Activated CD8-positive, alpha-beta memory T cell treated with anti-CD3 and anti-CD28 coated beads, Interleukin-2, amount 50 U/mL, for 48 hours (primary cell): ENCODE results near the gene CTIF.

Experiments used
- DNase-seq: peaks from one replicate; pipeline ENCODE4 v3.0.0-alpha.2; 2020

Gene CTIF

GRCh38 chr18:48896326-48896874 lies 357.6 kb downstream of the CTIF start:
- DNase-seq = no peak

- DNase-seq = no peak
Measured at GRCh38 chr18:48896875-48897511, 358.2 kb downstream of the CTIF start.

DNA sequence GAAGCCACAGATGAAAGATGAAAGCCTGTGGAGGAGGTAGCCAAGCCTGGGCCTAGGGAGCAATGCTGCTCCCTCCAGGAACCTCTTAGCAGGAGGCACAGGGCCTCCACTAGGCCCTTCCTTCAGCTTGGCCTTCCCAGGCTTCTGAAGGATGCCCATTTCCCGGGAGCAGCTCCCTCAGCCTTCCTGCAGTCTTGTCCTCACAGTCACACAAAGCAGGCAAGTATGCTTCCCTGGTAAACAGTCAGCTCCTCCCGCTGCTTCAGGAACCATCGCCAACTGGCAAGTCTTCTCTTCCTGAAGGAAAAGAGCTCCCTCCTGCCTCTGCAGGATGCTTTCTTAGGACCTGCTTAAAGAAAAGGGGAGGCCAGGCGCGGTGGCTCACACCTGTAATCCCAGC lies 358.7 kb downstream of the CTIF start:
- no peak for DNase-seq

- DNase-seq = no peak
Measured at GRCh38 chr18:48898521-48898920, 359.7 kb downstream of the CTIF start.

DNA sequence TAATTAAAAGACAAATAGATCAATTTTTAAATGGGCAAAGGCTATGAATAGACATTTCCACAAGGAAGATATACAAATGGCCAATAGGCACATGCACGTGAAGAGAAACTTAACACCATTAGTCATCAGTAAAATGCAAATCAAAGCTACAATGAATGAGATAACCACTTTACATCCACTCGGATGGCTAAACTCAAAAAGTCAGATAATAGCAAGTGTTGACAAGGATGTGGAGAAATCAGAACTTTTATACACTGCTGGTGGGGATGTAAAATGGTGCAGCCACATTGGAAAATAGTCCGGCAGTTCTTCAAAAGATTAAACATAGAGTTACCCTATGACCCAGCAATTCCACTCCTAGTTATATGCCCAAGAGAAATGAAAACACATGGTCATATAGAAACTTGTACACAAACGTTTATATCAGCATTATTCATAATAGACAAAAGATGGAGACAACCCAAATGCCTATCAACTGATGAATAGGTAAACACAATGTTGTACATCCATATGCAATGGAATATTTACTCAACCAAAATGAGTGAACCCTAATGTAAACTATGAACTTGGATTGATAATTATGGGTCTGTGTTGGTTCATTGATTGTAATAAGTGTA lies 360.8 kb downstream of the CTIF start:
- DNase-seq = no peak

DNA sequence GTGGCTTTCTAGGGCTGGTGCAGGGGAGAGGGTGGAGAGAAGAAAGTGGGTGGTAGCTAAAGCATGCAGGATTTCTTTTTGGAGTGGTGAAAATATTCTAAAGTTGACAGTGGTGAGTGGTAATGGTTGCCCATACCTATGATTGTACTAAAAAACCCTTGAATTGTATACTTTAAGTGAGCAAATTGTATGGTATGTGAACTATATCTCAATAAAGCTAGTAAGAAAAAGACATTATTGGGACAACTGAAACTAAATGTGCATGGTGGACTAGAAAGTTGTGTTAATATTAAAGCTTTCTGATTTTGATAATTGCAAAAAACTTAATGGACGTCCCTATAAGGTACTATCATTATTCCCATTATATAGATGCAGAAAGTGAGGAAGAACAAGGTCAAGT lies 361.6 kb downstream of the CTIF start:
- DNase-seq = no peak

DNA sequence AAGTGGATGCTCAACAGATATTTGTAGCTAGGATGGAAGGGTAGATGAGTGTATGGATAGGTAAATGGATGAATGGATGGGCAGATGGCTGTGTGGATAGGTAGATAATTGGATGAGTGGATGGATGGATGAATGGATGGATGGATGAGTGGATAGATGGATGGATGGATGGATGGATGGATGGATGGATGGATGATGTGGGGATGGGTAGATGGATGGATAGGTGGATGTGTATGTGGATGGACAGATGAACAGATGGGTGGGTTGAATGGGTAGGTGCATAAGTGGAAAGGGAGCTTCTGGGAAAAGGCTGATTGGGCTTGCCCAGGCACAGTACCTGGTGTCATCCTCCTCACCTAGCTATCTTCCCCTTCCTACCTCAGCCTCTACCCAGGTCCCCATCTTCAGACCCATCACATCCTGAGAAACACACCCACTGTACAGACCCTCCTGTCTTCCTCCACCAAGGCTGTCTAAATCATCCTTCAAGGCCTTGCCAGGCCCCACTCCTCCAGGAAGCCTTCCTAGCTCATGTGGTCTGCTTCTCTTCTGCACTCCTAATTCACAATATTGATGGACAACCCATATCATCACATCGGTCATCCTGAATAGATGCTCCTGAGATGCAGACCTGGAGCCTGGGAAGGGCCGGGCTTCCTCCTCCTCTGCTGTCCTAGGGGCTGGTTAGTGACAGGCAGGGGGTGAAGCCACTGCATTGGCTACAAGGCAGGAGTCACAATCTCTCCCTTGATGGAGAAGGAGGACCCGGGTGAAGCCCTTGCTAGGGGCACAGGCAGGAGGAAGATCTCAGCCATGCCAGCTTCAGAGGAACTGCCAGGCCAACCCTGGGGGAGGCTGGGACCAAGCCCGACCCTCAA lies 362.6 kb downstream of the CTIF start:
- DNase-seq = no peak

DNA sequence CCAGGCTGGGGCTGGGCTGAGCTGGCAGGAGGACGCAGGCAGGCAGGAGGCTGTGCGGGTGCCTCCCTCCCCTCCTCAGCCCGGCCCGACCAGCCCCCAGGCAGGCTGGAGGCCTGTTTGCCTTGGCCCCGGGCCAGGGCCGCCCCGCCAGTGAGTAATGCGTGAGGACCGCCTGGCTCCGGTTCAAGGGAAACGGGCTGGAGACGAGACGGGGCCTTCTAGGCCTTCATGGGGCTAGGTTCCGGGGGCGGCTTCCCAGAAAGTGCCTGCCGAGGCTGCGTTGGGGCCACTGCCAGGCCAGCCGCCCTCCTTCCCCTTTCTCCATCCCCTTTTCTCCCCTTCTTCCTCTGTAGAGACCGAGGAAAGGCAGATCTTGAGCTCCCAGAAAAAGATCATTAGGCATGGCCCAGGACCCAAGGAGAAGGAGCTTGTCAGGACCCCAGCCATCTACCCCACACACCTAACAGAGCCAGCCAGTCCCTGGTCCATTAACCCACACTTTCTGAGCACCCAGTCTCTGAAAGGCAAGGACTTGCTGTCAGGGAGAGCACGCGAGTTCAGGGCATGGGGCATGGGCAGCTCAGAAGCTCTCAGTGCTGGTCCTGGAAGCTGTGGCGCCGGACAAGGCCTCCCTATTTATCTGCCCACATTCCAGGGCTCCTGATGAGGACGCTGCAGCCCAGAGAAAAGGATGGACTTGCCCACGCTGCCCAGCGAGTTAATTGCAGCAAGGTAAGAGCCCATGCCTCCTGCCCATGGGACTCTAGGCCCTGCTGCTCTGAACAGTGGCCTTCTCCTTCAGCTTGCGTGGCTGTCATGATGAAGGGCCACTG lies 363.4 kb downstream of the CTIF start:
- no peak for DNase-seq

GRCh38 chr18:48902856-48903601 lies 364.2 kb downstream of the CTIF start:
- no peak for DNase-seq

DNA sequence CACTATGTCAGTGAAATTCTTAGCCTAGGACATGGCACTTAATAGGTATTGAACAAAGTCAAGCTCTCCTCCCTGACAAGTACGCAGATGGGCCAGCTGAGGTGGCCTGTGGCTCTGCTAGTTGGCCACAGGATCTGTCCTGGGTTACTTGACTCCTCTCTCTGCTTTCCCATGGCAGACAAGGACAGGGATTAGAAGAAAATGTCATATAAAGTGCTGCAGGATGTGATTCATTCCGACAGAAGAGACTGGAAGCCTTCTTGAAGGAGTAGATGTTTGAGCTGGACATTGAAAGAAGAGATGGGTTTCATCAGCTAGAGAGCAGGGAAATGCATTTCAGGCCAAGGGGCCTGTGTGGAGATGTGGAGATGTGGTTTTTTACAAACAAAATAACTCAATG lies 365.3 kb downstream of the CTIF start:
- no peak for DNase-seq

DNA sequence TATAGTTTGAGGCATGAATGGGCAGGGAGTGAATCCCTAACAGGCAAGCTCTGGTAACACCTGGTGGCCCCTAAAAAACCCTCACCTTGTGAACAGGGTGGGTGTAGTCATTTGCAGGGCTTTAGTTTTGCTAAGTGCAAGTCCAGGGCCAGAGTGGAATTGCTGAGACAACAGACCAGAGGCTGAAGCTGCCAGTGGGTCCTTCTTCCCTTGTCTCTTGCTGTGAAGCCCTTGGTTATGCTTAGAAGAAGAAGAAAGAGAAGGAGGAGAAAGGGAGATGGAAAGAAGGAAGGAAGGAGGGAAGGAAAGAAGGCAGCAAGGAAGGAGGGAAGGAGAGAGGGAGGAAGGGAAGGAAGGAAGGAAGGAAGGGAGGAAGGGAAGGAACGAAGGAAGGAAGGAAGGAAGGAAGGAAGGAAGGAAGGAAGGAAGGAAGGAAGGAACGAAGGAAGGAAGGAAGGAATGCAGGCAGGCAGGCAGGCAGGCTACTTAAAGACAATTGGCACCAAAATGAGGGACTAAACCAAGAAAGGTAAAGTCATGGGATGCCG lies 366.1 kb downstream of the CTIF start:
- no peak for DNase-seq

GRCh38 chr18:48905513-48905912 lies 366.7 kb downstream of the CTIF start:
- no peak for DNase-seq

- DNase-seq = no peak
Measured at GRCh38 chr18:48908916-48909315, 370.1 kb downstream of the CTIF start.

- no peak for DNase-seq
Measured at GRCh38 chr18:48909721-48910120, 370.9 kb downstream of the CTIF start.

DNA sequence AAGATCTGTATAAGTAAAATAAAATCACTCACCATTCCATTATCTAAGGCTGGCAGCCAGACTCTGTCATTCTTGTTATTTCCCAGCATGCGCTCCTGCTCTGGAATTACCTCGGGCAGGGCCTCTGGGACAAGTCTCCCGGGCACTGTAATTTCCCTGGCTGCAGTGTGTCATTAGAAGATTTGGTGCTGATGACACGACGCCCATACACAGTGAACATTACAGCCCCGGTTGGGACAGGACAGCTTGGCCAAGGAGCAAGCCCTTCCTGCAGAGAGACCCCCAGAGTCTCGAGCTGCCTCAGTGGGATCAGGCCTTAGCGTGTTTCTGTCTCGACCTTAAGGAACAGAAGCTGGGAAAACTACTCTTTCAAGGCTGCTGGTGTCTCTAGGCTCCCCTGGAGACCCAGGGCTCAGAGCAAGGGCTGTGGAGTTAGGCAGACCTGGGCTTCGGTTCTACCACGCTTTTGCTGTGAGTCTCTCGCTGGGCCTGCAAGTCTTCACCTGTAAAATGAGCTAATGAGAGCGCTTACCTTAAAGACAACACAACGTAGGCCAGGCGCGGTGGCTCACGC lies 372.2 kb downstream of the CTIF start:
- no peak for DNase-seq
